ENCODE data around the gene SEPTIN10.

SEPTIN10 gene

DNA sequence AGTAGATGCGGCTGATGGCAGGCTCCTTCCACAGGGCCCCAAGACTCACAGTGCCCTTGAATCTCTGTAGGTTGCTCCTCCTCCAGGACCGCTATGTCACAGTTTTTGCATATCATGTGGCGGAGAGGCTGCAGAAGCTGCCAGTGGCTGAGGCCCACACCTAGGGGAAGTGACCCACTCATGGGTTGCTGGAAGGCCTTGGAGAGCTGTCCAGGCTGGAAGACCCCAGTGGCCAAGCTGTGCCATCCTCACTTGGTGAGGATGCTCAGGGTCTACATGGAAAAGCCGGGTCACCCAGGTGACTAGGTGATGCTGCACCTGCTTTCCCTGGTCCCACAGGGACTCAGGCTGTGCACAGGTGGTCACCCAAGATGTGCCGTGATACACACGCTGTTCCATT, 90.6 kb downstream of the SEPTIN10 start:
- no peak for DNase-seq (ENCODE audit: low read depth, low spot score)

DNA sequence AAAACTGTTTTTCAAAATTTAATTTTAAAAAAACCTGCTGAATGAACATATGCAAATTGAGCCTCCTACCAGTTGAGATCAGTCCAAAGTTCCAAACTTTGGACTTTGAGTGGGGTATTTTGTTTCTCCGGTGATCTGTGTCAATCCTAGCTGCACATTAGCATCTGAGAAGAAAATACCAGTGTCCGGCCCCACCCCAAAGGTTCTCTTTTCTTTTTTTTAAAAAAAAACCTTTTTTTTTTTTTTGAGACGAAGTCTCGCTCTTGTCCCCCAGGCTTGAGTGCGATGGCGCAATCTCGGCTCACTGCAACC, 91.7 kb downstream of the SEPTIN10 start:
- DNase-seq (ENCODE audit: low read depth, low spot score), result no peak

DNA sequence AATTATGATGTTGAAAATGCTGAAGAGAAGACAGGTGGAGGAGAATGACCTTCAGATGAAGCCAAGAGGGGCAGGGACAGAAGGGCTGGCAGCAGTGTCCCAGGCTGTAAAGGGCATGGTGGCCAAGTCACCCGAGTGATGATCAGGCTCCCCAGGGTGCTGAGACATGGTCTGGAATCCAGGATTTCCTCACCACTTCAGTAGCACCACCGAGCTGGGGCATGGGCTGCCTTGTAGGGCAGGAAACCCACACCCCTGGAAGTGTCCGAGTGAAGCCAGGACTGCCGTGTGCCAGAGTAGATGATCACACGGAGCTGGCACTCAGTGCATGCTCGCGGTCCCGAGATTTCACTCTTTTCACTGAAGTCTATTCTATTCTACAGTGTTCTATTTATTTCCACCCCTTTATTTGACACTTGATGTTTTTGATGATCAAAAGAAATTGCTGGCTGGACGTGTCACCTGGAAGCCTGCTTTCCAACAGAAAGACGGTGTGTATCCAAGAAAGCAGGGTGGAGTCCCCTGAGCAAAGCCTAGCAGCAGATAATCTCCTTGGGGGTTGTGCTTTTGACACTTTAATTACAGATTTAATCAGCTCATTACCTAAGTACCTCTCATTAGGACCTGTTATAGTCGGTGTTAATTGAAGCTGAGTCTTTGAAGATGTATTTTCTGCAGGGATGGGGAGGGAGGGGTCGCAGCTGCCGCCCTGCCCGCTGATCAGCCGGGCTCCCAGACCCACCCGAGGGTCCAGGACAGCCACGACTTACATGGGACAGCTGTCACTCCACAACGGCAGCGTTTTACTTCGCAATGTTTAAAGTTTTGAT, 92.3 kb downstream of the SEPTIN10 start:
- no peak for DNase-seq (ENCODE audit: low read depth, low spot score)

DNA sequence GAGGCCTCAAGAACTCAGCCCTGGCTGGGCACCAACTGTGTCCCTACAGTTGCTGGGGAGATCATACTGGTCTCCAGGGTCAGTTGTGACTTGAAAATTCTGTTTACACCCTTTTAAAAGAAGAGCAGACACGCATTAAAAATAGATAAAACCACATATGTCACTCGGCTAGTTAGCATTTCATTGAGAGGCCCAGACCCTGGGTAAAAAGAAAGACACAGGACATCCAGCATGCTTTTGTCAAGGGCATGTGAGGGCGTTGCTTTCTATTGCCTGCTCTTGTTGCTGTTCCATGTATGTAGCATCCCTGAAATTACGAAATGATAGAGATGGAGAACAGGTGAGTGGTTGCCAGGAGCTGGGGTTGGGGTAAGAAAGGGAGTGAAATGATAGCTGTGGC, 94.3 kb downstream of the SEPTIN10 start:
- DNase-seq (ENCODE audit: low read depth, low spot score), result no peak

DNA sequence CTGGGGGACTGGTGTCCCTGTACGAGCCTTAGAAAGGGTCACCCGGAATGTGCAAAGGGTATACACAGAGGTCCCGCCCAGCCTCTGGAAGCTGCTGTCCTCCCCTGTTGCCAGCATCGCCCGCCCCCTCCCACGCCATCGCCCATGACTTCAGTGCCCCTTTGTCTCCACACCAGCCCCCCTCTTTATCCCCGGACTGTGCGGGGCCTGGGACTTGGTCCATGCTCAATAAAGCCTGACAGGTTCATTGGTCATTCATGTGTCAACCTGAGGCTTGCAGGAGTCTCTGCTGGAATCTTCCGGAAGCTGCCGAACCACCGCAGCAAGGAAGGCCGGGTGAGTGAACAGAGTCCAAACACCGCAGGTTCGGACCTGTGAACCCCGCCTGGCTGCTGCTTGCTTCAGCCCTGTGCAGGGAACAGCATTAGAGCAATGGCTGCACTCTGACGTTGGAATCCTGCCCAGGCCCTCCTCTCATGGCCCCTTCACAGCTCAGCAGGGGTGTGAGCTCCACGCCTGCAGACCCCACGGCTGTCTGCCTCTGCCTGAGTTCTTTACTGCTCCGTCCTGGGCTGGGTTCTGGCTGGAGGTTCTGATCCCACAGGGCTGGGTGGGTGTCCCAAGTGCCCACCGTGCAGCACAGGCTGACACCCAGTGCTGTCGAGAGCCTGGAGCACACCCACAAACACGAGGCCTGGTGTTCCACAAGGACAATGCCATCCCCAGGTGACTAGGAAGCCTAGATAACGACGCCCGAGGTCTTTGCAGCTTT, 96.5 kb downstream of the SEPTIN10 start:
- no peak for DNase-seq (ENCODE audit: low read depth, low spot score)

DNA sequence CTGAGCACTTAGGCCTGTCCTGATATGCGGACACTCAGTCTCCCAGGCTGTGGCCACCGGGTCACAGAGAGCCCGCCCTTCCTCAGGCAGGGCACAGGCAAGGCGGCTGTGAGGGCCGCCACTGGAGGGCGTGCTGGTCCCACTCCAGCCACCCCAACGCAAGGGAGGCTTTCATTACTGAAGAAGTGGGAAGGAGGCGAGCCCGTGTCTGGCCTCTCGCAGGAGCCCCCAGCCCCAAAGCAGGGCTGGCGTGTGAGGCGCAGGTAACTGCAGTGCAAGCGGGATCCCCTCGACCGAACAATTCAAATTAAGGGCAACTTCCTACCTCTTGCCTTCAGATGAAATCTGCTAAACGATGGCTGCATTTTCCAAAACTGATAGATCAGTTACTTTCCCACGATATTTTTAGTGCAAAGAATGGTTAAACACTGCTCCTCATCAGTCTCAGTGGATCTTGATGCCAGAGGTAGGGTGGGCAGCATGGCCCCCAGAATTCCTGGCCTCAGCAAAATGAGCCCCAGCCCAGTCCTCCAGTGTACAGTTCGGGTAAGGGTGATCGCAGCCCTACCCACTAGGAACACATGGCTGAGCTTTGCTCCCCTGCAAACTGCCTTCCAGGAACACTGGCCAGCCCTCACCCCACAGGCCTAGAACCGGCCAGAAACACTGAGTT, 97.2 kb downstream of the SEPTIN10 start:
- DNase-seq (ENCODE audit: low read depth, low spot score), result no peak

DNA sequence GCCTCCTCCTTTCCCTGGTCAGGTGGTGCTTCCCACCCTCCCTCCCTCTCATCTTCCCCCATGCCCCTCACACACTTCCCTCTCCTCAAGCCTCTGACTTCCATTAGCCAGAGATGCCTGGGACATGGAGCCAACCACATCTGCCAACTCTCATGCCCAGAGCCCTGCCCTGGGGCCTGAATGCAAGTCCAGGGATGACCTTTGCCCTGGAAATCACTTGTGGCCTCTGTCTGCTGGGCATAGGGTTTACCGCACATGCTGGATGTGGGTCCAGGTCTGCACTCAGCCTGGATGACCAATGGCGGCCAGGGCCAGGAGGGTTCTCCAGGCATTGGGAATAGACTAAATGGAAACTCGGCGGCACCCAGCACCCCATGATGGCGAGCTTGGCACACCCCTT, 98.9 kb downstream of the SEPTIN10 start:
- no peak for DNase-seq (ENCODE audit: low read depth, low spot score)

DNA sequence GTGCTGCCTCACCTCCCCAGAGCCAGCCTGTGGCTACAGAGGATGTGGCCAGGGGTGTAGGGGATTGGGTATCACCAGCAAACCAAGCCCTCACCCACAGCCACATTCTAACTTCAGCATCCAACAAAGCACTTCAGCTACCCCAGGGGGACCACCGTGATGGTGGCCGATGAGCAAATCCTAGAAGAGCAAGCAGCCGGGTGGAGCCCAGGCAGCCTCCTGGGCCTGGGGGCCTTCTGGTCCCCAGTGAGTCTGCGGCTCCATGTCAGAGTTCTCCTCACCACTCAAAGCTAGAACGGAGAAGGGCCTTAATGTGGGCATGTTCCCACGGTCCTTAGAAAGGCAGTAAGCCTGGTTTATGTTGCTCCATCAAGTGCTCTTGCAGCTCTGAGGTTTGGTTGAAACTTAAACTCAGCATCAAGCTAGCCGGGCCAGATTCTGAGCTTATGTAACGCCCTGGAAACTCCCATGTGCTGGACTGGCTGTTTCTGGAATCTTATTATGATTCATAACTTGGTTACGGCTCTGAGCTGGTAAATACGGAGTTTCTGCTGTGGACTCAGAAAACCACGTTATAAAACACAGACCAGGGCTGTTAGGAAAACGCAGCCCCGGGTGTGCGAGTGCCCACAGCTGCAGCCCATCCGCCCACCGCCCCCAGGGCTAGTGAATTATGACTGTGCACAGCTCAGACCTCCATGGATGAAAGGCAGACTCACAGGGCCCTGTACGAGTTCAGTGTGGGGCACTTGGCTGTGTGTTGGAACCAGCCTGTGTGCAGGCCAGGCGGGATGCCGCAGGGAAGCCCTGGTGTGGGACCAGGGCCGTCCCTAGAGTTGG, 99.8 kb downstream of the SEPTIN10 start:
- no peak for DNase-seq (ENCODE audit: low read depth, low spot score)

DNA sequence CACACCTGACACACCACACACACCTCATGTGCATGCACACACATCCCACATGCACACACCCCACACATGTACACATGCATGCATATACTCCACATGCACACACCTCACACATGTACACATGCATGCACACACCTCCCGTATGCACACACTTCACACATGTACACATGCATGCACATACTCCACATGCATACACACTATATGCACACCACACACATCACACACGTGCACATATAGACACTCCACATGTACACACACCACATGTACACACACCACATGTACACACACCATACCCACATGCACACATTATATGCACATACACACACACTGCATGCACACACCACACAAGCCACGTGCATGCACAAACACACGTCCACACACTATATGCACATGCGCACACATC, 100.5 kb downstream of the SEPTIN10 start:
- no peak for DNase-seq (ENCODE audit: low read depth, low spot score)

DNA sequence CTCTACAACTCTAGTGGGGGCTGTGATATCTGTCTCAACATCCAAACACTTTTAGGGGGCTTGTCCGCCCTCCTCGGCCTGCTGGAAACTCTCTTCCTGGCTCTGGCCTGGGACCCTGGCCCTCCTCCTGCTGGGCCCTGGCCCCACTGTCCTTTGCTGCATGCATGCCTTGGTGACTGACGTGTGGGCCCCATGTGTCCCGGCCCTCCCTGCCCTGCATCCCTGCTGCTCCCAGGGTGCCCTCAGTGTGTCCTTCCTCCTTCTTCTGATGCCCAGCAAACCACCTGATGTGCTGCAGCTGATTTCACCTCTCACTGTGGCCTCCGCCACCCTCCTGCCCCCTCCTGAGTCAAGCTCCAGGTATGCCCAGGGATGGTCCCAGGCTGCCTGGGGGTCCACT, 101.7 kb downstream of the SEPTIN10 start:
- no peak for DNase-seq (ENCODE audit: low read depth, low spot score)

DNA sequence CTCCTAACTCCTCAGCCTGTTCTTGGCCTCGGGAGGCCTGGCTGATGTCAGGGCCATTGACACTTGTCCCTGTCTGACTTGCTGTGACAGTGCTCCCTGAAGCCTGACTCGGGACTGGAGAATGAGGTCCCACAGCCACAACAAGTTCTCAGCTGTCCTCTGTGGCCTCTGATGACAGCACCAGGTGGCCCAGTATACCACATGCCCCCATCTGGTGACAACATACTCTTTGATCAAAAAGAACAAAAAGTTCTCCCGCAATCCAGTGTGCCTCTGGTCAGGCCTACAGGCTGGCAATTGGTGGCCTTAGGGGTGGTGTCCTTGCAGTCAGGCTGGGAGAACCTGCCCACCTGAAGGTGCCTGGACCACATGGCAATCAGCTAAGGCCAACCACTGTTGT, 102.6 kb downstream of the SEPTIN10 start:
- DNase-seq (ENCODE audit: low read depth, low spot score), result no peak

DNA sequence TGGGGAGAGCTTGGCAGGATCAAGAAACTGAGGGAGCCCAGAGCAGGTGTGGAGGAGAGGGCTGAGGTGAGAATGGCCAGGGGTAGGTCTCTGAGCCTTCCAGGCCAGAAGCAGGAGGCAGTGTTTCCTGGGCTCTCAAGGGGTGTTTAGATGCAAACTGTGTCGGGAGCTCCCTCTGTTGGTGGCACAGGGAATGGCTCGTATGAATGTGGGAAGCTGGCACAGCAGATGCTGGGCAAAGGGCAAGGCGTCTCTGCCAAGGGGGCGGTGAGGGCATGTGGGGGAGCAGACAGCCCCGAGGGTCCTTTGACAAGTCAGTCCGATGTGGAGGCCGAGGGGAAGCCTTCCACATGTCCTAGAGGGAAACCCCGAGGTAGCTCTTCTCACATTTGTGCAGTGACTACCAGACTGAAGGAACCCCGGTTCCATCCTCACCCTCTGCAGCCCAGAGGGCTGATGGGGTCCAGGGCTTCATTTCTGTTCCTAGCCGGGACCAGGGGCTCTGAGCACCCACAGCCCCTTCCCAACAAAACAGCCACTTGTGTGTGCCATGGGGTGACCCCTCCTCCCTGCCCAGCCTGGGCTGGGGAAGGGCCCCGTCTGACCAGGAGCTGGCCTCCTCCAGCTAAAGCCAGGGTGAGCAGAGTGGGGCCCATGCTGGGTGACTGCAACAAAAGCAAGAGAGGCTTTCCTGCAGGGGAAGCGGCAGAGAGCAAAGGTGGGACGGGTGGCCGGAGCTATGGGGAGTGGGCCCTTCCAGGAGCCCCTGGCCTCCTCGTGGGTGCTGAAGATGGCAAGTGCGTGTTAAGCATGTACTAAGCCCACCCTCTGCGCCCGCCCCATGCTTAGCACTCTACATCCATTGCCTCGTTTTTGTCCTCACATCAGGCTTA, 103.4 kb downstream of the SEPTIN10 start:
- peak; percentile 65 for DNase-seq (ENCODE audit: low read depth, low spot score)

DNA sequence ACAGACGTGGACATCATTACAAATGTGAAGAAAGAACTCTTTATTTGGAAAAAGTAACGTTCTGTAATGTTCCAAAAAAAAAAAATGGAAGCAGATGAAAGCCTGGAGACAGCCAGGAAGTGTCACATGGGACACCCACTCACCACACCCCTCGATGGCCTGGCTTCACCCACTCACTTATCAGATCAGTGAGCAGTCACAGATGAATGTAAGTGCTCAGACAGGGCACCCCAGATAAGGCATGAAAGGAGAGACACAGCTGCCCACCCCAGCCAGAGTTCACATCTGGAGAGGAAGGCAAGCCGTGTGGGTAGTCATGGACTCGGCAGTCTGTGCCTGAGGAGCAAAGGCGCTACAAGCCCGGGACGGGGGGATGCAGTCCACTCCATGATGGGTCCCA, 105.2 kb downstream of the SEPTIN10 start:
- DNase-seq (ENCODE audit: low read depth, low spot score), result no peak

DNA sequence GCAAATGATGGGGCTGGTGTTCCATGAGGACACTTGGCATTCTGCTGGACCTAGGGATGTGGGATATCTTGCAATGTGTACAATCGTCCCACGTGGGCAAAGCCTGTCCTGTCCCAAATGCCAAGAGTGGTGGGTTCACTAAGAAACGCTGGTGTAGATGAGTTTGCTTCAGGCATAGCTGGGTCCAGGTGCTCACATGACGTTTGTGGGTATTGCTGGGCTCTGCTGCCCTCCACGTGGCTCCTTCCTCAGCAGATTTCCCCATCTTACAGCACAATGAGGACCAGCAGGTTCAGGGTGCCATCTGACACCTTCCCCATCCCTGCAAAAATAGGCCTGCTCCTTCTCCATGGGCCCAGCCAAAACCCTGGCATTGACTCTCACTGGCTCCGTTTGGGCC, 105.9 kb downstream of the SEPTIN10 start:
- DNase-seq (ENCODE audit: low read depth, low spot score), result no peak

DNA sequence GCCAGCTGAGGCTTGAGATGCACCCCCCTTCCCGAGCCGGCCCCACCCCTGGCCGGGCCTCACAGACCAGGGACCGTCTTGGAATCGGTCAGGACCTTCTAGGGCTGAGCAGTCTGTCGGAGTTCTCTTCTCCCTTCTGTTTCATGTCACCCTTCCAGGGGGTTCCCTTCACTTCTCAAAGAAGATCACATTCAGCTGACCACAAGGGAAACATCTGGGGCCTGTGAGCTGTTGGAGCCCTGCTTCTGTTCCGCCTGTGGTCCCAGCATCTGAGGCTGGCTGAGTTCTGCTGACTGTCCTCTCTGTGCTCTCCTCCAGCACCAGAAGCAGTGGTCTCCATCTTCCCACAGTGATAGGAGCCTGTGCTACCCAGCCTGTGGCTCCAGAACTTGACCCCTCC, 106.5 kb downstream of the SEPTIN10 start:
- DNase-seq (ENCODE audit: low read depth, low spot score), result no peak

DNA sequence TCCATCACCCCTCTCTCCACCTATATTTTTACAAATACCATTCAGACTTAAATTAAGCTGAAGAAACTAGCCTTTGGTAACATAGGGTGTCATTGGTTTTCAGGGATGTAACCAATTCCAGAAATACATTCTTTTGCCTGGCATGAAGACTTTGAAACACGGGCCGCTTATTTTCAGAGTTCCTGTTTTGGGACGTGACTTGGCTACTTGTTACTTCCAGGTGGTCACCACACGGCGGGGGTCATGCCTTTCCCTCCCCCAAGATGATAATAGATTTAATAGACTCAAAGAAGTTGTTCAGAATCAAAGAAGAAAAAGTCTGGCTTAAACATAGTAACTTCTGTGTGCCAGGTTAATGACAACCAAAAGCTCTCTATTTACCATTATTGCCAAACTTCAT, 110.6 kb downstream of the SEPTIN10 start:
- no peak for DNase-seq (ENCODE audit: low read depth, low spot score)

DNA sequence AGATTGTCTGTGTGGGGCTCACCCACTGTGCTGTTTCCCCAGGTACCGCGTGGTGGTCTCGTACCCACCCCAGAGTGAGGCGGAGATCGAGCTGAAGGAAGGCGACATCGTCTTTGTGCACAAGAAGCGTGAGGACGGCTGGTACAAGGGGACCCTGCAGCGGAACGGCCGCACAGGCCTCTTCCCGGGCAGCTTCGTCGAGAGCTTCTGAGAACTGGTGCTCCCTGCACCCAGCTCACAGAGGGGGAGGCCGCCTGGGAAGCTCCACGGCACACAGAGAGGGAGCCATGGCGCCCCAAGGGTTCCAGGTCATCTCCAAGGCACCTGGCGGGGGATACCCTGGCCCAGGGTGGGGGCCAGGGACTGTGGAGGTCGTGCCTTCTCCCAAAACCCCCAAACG, 112.3 kb downstream of the SEPTIN10 start:
- no peak for DNase-seq (ENCODE audit: low read depth, low spot score)

DNA sequence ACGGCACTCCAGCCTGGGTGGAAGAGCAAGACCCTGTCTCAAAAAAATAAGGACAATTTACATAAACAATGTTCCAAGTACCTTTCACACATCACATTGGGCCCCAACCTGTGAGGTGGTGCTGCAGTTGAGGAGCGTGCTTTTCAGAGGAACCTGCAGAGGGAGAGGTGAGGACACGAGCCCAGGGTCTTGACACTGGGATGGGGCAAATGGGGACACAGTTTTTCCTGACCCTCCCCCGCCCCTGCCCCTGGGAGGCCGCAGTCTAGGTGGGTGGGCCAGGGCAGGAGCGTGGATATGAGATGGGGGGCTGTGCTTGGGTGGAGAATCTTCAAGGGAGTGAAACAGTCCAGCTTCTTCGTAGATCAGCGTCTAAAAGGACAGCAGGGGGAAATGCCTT, 112.9 kb downstream of the SEPTIN10 start:
- no peak for DNase-seq (ENCODE audit: low read depth, low spot score)

DNA sequence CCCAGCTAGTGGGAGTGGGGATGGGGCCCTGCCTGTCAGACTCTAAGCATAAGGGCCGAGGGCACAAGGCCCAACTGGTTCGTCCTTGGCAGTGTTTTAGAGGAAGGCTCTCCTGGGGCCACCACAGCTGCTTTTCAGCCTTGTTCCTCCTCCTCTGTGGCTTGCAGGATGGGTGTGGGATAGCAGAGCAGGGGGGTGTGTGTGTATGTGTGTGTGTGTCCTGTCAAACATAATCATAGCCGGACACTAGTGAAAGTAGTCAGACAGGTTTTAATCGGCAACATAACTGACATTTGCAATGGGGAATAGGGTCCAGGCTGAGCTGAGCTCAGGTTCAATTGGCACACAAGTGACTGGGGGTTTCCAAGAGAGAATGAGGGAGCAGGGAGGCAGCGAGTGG, 114.2 kb downstream of the SEPTIN10 start:
- DNase-seq (ENCODE audit: low read depth, low spot score), result no peak

DNA sequence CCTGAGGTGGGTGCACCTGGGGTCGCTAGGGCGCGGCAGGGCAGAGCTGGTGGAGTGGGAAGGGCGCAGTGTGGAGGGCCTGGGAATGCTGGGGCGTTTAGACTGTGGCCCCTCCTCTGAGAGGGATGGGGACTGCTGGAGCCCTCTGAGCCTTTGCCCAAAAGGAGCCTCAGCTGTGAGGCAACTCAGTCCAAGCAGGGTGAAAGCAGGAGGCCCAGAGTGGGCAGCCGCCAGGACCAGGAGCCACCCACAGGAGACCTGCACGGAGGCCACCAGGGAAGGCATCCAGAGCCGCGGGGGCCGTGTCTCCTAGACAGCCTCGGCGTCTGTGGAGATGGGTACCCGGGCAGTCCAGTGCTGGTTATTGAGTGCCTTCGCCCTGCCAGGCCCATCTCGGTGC, 114.9 kb downstream of the SEPTIN10 start:
- DNase-seq (ENCODE audit: low read depth, low spot score), result no peak

Data from activated naive CD8-positive, alpha-beta T cell treated with anti-CD3 and anti-CD28 coated beads, Interleukin-2, amount 50 U/mL, for 16 hours (primary cell).